K562 (cell line): ENCODE results near the gene CDC45. TPM values are rescaled to one million over a fixed set of nuclear protein-coding genes. Genes with fewer than 3 reads are reported as not detected.

ENCODE experiments used
- ADNP ChIP-seq: fragments of 200-800 bp; sonication (Bioruptor generic); IDR thresholded peaks from 2 replicates; pipeline ENCODE4 v1.6.1; 2016; ENCODE audit warnings: missing genetic modification characterization, missing compliant biosample characterization
- BCLAF1 ChIP-seq, 2 experiments: fragments of 450-650 bp in 1 of 2; IDR thresholded peaks; 2 replicates each; pipeline ENCODE4 v1.6.1; 2011 to 2017; ENCODE audit warnings: low read depth in 2 of 2, antibody characterized with exemption in 1 of 2, borderline replicate concordance in 1 of 2, low read length in 1 of 2, mild to moderate bottlenecking in 1 of 2, mixed read lengths in 1 of 2; ENCODE audit not compliant: control insufficient read depth in 1 of 2
- HDAC1 ChIP-seq, 2 experiments: fragments of 450-650 bp; IDR thresholded peaks; 2 replicates each; pipeline ENCODE4 v1.6.1; 2016 to 2017; ENCODE audit warnings: inconsistent platforms in 1 of 2, mild to moderate bottlenecking in 1 of 2, moderate library complexity in 1 of 2
- KAT2B ChIP-seq: IDR thresholded peaks from one replicate; pipeline ENCODE4 v1.6.1; 2012; ENCODE audit warnings: low read depth, mild to moderate bottlenecking, control low read depth, inconsistent platforms, low read length, moderate library complexity
- KAT7 ChIP-seq: sonication (generic); formaldehyde crosslinking; IDR thresholded peaks from 2 replicates; pipeline ENCODE4 v1.8.0; 2022; ENCODE audit warnings: missing genetic modification reagents, mild to moderate bottlenecking, borderline replicate concordance
- MAFG ChIP-seq: fragments of 450-650 bp; conservative IDR thresholded peaks from 2 replicates; pipeline ENCODE4 v1.6.1; 2016; ENCODE audit warnings: missing genetic modification characterization, missing compliant biosample characterization
- PATZ1 ChIP-seq: fragments of 250-450 bp; sonication (Bioruptor Pico); IDR thresholded peaks from 2 replicates; pipeline ENCODE4 v1.5.0; 2020; ENCODE audit warnings: mild to moderate bottlenecking, borderline replicate concordance
- PCBP2 ChIP-seq: fragments of 200-400 bp; formaldehyde crosslinking; IDR thresholded peaks from 2 replicates; pipeline ENCODE4 v1.6.1; 2018; ENCODE audit warnings: low read length, low read depth, mild to moderate bottlenecking, moderate library complexity; ENCODE audit not compliant: poor library complexity, severe bottlenecking
- PHF8 ChIP-seq: fragments of 200-600 bp; sonication (generic); IDR thresholded peaks from 2 replicates; pipeline ENCODE4 v1.6.1; 2012; ENCODE audit warnings: mixed run types, mild to moderate bottlenecking, inconsistent platforms, low read length, moderate library complexity, borderline replicate concordance
- RBFOX2 ChIP-seq: fragments of 200-400 bp; formaldehyde crosslinking; IDR thresholded peaks from 2 replicates; pipeline ENCODE4 v1.6.1; 2017; ENCODE audit warnings: low read depth, mild to moderate bottlenecking, low read length, moderate library complexity
- RBM22 ChIP-seq: fragments of 200-400 bp; formaldehyde crosslinking; IDR thresholded peaks from 2 replicates; pipeline ENCODE4 v1.6.1; 2018; ENCODE audit warnings: low read length, low read depth; ENCODE audit not compliant: poor library complexity, severe bottlenecking
- TEAD2 ChIP-seq: fragments of 450-650 bp; IDR thresholded peaks from 2 replicates; pipeline ENCODE4 v1.6.1; 2016; ENCODE audit warnings: missing genetic modification characterization, control low read depth, missing compliant biosample characterization
- ZBTB12 ChIP-seq: fragments of 250-450 bp; sonication (Bioruptor Pico); IDR thresholded peaks from 2 replicates; pipeline ENCODE4 v1.4.0; 2020
- ZNF174 ChIP-seq: fragments of 250-450 bp; sonication (Bioruptor Pico); IDR thresholded peaks from 2 replicates; pipeline ENCODE4 v1.4.0; 2020; ENCODE audit warnings: mild to moderate bottlenecking
- ZNF668 ChIP-seq: fragments of 250-450 bp; sonication (Bioruptor Pico); IDR thresholded peaks from 2 replicates; pipeline ENCODE4 v1.8.0; 2022; ENCODE audit warnings: mild to moderate bottlenecking, inconsistent platforms
- ZNF695 ChIP-seq: fragments of 450-650 bp; formaldehyde crosslinking; IDR thresholded peaks from 2 replicates; pipeline ENCODE4 v1.4.0; 2020; ENCODE audit warnings: mild to moderate bottlenecking, moderate library complexity
- polyA plus RNA-seq, 8 experiments: library from polyadenylated mRNA; depleted of rRNA in 4 of 8; stranded (reverse) in 5 of 8; unstranded in 3 of 8; fragments of >200 nt; fragmentation: Nextera tagmentation in 2 of 8; fragmentation: Illumina TruSeq in 1 of 8; extraction: Ambion mirVana in 2 of 8; extraction: Trizol in 1 of 8; gene quantifications; 2 replicates each; pipeline versions ENCODE4 v1.2.1 to v1.2.3, GENCODE V29; 2011 to 2014; ENCODE audit warnings: inconsistent platforms in 1 of 8, missing spikeins in 1 of 8
- total RNA-seq, 7 experiments: library from RNA; depleted of rRNA in 6 of 7; stranded (reverse); fragments of >200 nt in 6 of 7; fragmentation: Illumina TruSeq in 2 of 7; extraction: Trizol in 2 of 7; gene quantifications; 2 replicates each; pipeline versions ENCODE4 v1.2.1 to v1.2.3, GENCODE V29; 2011 to 2021; ENCODE audit warnings: low replicate concordance in 1 of 7

CDC45 gene
- total and polyA plus RNA-seq, 9 of the 15 experiments (the other 6 are each of a cell fraction or from before 2014, with no cell fraction given), result 251 to 580 (median 410) TPM

GRCh38 chr22:19522190-19522880, 42.6 kb downstream of the CDC45 start (continued):
- TF ChIP-seq MAFG (tag) (no peak), TEAD2 (no peak), ZNF668 (no peak), PCBP2 (no peak), ZBTB12 (CRISPR knock-in tag) (no peak), PATZ1 (CRISPR knock-in tag) (no peak), RBM22 (peak; percentile 47), HDAC1 (IDR thresholded peaks at IDR 0.05) (no peak), KAT2B (no peak), ZNF695 (CRISPR knock-in tag) (0 out of 2 replicates have a peak, but pooled peaks have one; percentile 26), PHF8 (no peak), RBFOX2 (peak; percentile 50), BCLAF1 (IDR thresholded peaks at IDR 0.05; ENCODE audit: borderline replicate concordance in 1 of 2, control insufficient read depth in 1 of 2, low read depth in 2 of 2, low read length in 1 of 2) (no peak), ADNP (no peak), KAT7 (CRISPR knock-in tag) (no peak), ZNF174 (no peak)
